H1 (cell line): ENCODE measurements around the gene NAA10. TPM values are rescaled to one million over a fixed set of nuclear protein-coding genes. Genes with fewer than 3 reads are reported as not detected.

Experiments
- BACH1 ChIP-seq: IDR thresholded peaks from 2 replicates; pipeline ENCODE4 v1.6.1; 2012; ENCODE audit warnings: low read length, improper control_type of control experiment
- BCL11A ChIP-seq, 2 experiments: IDR thresholded peaks; one replicate each; pipeline ENCODE4 v1.6.1; 2011; ENCODE audit warnings: low read depth in 2 of 2, low read length in 2 of 2, mild to moderate bottlenecking in 2 of 2
- CBX5 ChIP-seq: fragments of 300-800, 300-1000 bp; sonication (generic); IDR thresholded peaks from 2 replicates; pipeline ENCODE4 v1.7.1; 2016; ENCODE audit warnings: antibody characterized with exemption, low read length, low read depth
- CHD7 ChIP-seq: fragments of 300-600 bp; sonication (generic); IDR thresholded peaks from 2 replicates; pipeline ENCODE4 v1.7.1; 2012; ENCODE audit warnings: low read length, moderate library complexity, mild to moderate bottlenecking, inconsistent platforms; ENCODE audit not compliant: insufficient replicate concordance
- EGR1 ChIP-seq: IDR thresholded peaks from 2 replicates; pipeline ENCODE4 v1.6.1; 2011; ENCODE audit warnings: low read depth, low read length, borderline replicate concordance
- EP300 ChIP-seq, 2 experiments: IDR thresholded peaks; 1 replicate in 1 of 2; 2 replicates in 1 of 2; pipeline ENCODE4 v1.6.1; 2011 to 2012; ENCODE audit warnings: low read depth in 2 of 2, low read length in 2 of 2, mild to moderate bottlenecking in 2 of 2, borderline replicate concordance in 1 of 2, inconsistent platforms in 1 of 2, moderate library complexity in 1 of 2
- HDAC6 ChIP-seq: IDR thresholded peaks from one replicate; pipeline ENCODE4 v1.7.1; 2012; ENCODE audit warnings: low read depth, mild to moderate bottlenecking, inconsistent platforms, low read length, moderate library complexity
- MAFK ChIP-seq: IDR thresholded peaks from 2 replicates; pipeline ENCODE4 v1.6.1; 2012; ENCODE audit warnings: low read depth, mild to moderate bottlenecking, improper control_type of control experiment, low read length
- NANOG ChIP-seq: IDR thresholded peaks from 2 replicates; pipeline ENCODE4 v1.6.1; 2011; ENCODE audit warnings: low read length, low read depth, mild to moderate bottlenecking, inconsistent platforms; ENCODE audit not compliant: insufficient read depth, poor library complexity, severe bottlenecking
- SP1 ChIP-seq: IDR thresholded peaks from 2 replicates; pipeline ENCODE4 v1.6.1; 2011; ENCODE audit warnings: low read depth, low read length
- SUZ12 ChIP-seq: fragments of 200-600 bp; sonication (generic); IDR thresholded peaks from 2 replicates; pipeline ENCODE4 v1.6.1; 2012; ENCODE audit warnings: mild to moderate bottlenecking, inconsistent platforms, low read length, moderate library complexity, mixed read lengths
- TBP ChIP-seq: IDR thresholded peaks from 2 replicates; pipeline ENCODE4 v1.6.1; 2011; ENCODE audit warnings: low read depth, low read length, improper control_type of control experiment
- polyA plus RNA-seq, 7 experiments: library from polyadenylated mRNA; depleted of rRNA in 3 of 7; stranded (reverse) in 5 of 7; unstranded in 2 of 7; fragments of >200 nt in 5 of 7; fragments of 200-250 nt in 2 of 7; gene quantifications; 1 replicate in 5 of 7; 2 replicates in 1 of 7; 4 replicates in 1 of 7; pipeline versions ENCODE4 v1.2.1 to v1.2.3, GENCODE V29; 2011 to 2013; ENCODE audit warnings: missing spikeins in 2 of 7, mixed read lengths in 2 of 7
- total RNA-seq: library from RNA; stranded (reverse); fragmentation: NEBNext Ultra II Directional; extraction: Animal tissue kit (Norgen Biotek cat#: 25700); gene quantifications from 2 replicates; pipeline ENCODE4 v1.2.1, GENCODE V29; 2021

Gene NAA10
- total and polyA plus RNA-seq, 2 of the 8 experiments (the other 6 are each of a cell fraction or from before 2014, with no cell fraction given): 80.4 to 98.8 TPM

- TF ChIP-seq CHD7: no peak
- no peak for TF ChIP-seq BACH1
- no peak for TF ChIP-seq NANOG
- no peak for TF ChIP-seq SP1
- TF ChIP-seq EP300 (IDR thresholded peaks at IDR 0.05; ENCODE audit: borderline replicate concordance in 1 of 2, low read depth in 2 of 2, low read length in 2 of 2): no peak
- no peak for TF ChIP-seq HDAC6
- no peak for TF ChIP-seq MAFK
- no peak for TF ChIP-seq SUZ12
- no peak for TF ChIP-seq TBP
- no peak for TF ChIP-seq EGR1
- TF ChIP-seq BCL11A (IDR thresholded peaks at IDR 0.05; ENCODE audit: low read depth in 2 of 2, low read length in 2 of 2): no peak
- TF ChIP-seq CBX5: no peak
Measured at GRCh38 chrX:153933748-153934147, 1.1 kb downstream of the NAA10 start (continued).
